IPS-NIHi11 (cell line): ENCODE data around the gene MGAT5.

Experiments used
- DNase-seq: peaks from one replicate; pipeline ENCODE4 v3.0.0; 2012; ENCODE audit warnings: mixed read lengths, low spot score

The MGAT5 gene

DNA sequence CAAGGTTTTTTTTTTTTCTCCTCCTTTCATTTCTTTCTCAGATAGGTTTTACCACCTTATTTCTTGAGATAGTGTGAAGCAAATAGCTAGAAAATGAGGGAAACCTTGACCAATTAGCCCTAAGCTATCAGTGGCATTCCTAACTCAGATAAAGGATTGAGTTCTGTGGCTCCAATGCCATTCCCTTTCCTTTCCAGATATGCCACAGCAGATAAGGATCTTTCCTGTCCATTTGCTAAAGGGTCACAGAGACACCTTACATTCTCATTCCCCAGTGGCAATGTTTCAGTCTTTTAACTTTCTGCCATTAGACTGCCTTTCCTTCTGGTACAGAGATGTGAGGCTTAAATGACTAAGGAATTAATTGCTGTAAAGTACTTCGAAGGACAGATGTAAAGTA lies 81.7 kb downstream of the MGAT5 start:
- no peak for DNase-seq

DNA sequence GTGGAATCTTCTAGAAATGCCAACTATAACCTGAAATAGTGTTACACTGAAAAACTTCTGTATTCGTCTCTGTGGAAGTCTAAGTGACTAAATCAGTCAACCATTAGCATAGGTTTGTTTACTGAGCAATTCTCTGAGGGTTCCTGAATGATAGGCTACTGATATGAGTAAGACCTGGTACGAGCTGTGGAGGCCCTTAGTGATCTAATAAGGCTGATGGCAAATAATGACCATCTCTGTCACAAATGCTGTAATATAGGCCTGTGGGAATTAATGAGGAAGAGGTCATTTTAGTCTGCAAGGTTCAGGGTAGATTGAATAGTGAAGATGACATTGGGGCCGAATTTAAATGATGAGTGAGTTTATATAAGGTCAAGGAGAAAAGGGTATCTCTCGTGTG lies 82.5 kb downstream of the MGAT5 start:
- DNase-seq = no peak

DNA sequence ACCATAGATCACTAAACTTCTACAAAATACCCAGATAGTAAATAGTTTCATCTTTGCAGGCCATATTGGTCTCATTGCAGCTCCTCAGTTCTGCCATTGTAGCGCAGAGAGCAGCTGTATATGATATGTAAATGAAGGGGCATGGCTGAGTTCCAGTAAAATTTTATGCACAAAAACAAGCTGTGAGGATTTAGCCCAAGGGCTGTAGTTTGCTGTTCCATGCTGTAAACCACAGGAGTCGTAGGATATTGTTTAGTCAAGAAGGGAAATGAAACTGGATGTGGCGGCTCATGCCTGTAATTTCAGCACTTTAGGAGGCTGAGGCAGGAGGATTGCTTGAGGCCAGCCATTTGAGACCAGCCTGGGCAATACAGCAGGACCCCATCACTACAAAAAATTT lies 83.0 kb downstream of the MGAT5 start:
- no peak for DNase-seq

DNA sequence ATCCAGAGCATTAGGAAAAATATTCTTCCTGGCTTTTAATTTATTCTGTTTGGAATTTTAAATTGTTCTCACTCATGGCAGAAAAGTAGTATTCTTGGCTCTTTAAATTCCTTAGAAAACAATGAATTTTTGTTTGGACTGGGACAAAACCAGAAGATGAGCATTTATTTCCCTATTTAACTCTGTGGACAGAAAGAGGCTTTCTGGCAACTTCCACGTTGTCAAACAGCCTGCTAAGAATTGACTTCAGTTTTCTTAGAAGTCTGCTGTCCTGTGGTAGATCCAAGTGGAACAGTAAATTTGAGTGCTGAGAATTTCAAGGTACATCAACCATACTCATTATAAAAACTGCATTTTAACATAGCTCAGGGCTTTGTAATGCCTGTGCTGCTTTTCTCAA lies 83.8 kb downstream of the MGAT5 start:
- DNase-seq = no peak

DNA sequence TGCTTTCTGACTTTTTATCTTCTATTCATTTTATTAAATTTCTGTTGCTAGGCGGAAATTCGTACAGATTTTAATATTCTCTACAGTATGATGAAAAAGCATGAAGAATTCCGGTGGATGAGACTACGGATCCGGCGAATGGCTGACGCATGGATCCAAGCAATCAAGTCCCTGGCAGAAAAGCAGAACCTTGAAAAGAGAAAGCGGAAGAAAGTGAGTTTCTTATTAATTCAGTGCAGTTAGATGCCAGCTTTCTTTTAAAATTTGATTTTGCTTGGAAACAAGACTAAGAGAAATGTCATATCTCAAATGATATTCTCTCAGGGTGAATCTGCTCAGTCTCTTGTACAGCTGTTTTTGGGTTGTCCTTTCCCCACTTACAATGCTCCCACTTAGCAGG lies 84.3 kb downstream of the MGAT5 start:
- no peak for DNase-seq

DNA sequence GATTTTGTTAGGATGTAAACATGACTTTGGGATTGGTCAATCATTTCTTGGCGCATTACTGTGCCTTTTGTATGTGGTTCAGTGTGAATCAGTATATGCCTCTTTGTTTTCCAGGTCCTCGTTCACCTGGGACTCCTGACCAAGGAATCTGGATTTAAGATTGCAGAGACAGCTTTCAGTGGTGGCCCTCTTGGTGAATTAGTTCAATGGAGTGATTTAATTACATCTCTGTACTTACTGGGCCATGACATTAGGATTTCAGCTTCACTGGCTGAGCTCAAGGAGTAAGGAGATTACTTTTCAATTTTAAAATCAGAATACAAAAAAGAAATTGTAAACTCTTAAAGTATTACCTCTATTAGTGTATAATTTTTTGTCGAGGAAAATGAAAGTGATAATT lies 87.6 kb downstream of the MGAT5 start:
- no peak for DNase-seq

DNA sequence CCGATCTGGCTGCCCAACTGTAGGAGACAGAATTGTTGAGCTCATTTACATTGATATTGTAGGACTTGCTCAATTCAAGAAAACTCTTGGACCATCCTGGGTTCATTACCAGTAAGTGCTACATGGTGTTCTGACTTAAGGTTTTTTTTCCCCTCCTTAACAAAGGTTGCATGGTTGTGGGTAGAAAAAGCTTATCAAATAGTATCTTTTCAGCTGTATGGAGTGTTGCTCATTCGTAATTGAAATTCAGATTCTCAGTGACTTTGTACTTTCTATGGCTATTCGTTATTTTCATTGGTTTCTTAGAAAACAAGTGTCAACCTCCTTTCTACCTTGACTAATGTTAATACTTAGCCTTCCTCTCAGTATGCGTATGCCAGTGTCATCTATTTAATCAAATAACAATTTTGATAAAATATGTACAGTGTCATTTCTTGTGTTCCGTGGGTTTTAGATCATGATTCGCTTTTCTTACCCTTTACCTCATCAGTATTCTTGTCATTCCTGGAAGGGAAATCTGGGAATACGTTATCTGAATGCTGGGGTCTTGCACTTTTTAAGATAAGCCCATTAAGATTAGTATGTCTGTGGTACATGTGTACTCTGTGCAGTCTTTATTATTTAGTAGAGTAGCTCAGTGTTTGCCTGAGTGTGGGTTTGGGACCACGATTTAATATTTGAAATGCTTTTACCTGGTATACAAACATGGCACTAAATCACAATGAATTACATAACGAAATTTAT lies 91.3 kb downstream of the MGAT5 start:
- DNase-seq = no peak

DNA sequence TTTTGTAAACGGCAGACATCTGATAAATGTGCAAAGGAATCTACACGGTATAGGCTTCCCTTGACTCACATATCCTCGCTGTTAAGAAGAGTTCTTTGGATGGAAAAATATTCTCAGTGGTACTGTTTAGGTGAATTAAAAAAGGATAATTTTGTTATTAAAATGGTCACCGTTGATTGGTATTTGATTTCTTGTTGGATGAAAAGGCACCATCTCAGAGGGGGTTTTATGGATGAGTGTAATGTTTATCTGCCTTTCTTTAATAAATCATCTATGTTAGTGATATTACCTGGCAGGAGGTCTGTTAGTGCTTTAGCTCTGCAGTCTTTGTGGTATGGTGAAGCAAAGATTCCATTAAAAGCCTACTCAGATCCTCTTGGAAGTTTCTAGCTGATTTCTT lies 92.3 kb downstream of the MGAT5 start:
- no peak for DNase-seq

DNA sequence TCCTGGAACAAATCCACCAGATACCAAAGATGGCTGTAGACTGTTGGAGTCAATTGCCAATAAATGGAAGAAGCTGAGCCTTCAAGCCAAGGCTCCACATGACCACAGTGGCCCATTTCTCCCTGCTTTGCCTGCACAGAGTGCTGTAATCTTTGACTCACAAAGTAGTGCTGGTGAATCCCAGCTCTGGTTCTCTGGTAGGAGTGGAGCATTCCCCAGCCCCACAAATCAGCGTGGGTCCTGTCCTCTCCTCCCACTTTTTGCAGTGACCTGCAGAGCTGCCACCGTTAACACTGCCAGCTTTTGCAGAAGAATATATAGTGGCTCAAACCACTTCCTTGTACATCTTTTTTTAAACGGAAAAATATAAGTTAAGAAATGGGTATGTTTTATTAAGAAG lies 93.9 kb downstream of the MGAT5 start:
- DNase-seq = no peak

DNA sequence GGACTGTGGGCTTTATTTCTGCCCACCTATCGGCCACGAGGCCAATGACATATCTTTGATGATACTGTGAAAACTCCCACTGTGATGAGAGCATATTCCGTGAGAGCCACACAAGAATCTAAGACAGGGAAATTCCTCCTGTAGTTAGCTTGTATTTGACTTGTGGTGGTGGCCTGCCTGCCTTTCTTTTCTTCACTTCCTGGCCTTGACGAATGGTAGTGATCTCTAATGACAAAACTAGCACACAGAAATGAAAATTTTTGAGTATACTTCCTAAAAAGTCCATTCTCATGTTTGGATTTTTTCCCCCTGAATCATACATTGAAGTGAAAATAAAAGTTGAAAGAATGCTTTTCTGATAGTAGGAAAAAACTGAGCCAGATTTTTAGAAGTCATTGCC lies 94.4 kb downstream of the MGAT5 start:
- no peak for DNase-seq

DNA sequence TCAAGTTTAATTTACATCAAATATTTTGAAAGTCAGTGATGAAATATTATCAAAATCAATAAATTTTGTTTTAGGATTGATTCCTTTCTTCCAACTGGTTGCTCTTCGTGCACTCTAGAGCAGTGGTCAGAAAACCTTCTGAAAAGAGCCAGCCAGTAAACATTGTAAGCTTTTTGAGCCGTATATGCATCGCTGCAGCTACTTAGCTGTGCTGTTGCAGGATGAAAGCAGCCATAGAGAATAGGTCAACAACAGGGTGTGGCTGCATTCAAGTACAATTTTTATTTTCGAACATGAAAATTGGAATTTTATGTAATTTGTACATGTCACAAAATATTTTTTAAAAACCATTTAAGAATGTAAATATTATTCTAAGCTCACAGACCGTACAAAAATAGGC lies 94.9 kb downstream of the MGAT5 start:
- DNase-seq = no peak

DNA sequence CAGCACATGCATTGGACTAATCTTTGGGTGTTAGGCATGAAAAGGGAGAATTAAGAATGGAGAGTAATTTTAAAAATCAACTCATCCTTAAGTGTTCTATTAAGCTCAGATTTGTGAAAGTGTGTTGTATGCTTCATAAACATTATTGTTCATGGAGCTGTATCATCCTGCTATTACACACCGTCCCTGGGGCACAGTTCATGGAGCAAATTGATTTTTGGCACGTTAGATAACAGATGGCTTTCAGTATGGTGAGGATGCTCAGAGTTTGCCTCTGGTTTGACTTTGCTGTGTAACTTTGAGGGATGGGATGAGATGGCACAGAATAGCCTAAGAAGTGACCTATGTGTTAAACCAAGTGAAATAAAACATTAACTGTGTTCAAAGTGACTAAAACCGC lies 97.1 kb downstream of the MGAT5 start:
- DNase-seq = no peak

DNA sequence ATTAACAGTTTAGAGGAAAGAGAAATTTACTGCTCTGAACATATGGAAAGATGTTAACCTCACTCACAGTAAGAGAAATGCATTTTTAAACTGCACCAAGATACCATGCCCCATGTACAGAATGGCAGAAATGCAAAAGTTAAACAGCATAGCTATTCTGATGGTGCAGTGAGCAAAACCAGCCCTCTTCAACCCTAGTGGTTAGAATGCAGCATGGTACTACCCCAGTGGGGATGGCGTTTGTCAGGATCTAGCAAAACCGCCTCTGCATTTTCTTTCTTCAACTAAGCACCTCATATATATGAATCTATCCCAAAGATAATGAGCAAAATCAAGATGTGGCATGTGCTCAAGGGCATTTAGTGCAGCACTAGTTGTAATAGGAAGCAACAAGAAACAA lies 98.0 kb downstream of the MGAT5 start:
- DNase-seq = no peak

DNA sequence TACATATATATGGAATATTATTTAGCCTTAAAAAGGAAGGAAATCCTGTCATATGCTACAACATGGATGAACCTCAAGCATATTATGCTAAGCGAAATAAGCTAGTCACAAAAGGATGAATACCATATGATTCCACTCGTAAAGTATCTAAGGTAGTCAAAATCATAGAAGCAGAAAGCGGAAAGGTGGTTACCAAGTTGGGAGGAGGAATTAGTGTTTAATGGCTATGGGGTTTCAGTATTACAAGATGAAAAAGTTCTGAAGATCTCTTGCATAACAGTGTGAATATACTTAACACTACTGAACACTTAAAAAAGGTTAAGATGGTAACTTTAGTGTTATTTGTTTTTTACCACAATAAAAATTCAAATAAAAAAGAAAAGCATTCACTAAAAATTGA lies 99.0 kb downstream of the MGAT5 start:
- DNase-seq = no peak

DNA sequence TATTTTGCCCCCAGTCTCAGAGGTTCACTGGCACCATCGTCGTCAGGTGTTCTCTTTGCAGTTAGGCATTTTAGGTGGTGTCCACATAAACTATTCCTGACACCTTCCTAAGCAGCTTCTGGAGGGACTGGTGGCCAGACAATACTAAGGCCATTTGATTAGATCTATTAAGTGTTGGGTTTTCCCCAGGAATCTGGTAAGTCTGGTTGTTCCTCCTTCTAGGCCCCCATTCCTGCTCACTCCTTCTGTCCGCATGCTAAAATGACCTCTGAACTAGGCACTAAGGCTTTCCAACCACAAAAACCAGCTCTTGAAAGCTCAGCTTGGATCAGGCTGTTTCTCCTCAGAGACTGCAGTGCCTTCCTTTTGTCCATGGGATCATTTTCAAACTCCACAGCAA lies 100.7 kb downstream of the MGAT5 start:
- DNase-seq = no peak

DNA sequence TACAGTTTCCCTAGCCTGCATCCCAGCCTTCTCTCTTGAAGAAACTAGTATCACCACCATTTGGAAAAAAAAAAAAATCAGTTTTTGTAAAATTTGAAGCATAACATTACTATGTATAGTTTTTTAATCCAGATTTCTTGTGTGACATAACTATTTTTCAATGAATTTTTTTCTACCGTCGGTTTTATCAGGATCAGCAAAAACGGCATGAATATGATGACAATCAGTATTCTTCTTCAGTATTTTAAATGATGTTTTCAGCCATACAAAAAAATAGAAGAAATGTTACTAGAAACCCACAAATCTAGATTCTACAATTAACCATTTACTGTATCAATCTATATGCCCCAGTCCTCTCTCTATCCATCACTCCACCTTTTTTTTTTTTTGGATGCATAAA lies 103.9 kb downstream of the MGAT5 start:
- DNase-seq = no peak

DNA sequence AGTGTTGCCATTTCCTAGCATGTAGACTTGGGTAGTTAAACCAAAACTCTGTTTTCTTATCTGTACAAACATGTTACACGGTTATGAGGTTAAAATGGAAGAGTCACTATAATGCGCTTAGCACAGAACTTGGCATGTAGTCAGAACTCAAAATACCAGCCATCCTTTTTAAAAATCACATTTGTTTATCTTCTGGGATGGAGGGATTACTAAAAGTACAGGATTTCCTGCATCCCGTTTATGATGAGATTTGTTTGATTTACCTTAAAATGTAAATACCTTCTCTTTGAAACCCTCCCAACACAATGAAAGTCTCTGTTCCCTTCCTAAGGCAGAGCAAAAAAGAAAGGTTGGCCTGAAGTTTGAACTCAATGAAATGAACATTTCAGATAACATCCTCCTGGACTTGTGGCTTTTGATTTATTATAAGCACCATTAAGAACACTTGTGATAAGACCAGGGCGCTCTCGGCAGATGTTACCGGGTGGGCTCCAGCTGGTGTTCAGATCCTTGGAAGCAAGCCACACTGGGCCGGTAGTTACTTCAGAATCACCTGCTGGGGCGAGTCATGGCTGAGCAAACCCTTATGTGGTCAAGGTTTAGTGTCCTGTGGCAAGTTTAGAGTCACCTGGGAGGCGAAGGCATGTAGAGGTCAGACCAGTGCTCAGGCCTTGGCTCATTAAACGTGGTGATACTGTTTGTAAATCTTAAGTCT lies 105.7 kb downstream of the MGAT5 start:
- no peak for DNase-seq

DNA sequence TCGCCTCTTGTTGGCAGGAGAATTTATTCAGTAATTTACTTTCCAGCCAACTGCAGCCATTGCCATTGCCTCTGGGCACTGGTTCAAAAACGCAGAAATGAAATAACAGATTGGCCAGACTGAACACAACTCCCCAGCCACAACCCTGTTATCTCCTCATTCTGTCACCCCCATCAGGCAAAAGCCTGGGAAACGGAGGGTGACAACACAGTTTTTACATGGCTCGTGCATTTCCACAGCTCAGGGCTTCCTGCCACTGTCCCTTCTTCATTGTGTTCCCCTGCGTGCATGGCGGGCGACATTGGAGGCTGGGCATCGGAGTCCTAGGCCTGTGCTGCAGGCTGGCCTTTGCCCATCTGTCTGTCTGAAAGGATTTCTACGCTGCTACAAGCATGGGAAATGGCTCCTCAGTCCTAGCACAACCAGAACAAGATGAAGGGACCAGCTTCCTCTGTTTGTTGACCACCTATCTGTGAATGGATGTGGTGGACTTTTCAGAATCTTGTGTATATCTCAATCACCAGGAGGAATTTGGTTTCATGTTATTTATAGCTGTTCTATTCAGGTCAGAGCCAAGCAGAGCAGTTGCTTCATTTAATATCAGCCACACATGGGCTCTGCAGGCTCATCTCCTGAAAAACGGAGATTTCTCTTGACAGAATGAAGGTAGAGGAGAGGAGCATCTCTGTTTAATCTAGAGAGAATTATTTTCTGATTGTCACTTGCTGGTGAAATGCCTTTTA lies 107.0 kb downstream of the MGAT5 start:
- no peak for DNase-seq

DNA sequence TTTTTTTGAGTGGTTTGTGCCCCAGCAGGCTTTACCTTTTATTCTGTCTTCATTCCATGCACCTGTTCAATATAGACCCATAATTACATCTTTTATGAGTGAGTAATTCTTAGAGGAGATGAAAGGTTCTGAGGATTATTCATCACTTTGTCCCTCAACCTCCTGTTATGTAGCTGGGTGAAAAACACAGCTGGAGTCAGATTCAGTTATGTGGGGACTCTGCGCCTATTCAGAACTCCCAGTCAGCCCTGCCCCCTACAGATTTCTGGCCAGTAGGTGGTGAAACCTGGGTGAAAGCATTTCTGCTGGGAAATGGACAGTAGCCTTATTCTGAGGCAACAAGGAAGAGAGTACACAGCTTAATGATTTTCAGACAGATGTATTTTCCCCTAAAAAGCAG lies 107.8 kb downstream of the MGAT5 start:
- DNase-seq = no peak

DNA sequence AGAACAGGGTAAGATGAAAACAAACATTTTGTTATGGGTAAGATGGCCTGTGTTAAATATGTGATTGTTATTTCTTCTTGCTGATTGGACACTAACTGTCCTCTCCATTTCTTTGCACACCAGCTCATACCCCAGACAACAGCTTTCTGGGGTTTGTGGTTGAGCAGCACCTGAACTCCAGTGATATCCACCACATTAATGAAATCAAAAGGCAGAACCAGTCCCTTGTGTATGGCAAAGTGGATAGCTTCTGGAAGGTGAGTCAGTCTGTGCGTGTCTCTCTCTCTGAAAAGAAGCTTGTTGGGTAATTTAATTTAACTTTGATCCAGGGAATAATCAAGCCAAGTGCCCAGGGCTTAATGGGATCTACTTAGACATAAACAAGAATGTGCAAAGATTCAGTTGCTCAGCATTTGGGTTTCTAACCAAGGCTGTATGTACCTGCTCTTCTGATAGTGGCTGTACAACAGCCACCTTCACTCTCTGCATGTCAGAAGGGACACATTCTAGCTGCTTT lies 108.3 kb downstream of the MGAT5 start:
- DNase-seq = no peak

DNA sequence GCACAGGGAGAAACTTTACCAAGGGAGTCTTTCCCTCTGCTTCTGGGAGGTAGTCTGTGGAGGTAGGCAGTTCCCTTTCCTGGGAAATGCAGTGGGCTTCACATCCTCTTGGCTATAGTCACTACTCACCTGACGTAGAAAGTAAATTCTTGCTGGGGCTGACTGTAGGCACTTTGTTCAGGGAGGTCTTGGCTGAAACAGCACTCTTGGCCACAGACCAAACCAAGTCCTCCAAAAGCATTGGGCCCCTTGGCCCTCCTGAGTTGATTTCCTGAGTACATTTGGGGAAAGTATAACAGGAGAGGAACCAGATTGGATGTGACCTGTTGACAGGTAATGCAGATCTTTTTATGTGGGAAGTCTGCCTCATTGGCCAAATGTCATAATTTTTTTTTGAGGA lies 108.9 kb downstream of the MGAT5 start:
- DNase-seq = no peak

DNA sequence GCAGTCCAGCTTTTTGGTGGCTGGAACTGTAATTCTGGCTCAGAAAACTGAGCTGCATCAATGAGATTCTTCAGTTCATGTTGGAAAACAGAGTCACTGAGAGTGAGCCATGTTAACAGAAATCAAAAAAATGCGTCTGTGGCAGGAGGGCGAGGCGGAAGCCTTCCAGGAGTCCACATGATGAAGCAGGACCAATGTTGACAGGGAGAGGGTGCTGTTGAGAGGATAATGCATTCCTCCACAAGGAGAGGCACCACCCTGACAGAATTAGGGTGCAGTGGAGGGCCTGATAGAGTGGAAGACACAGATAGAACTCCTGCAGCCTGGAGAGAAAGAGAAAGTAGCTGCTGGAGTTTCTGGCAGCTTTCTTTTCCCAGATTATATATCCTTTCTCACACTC lies 111.5 kb downstream of the MGAT5 start:
- peak; percentile 53 for DNase-seq

DNA sequence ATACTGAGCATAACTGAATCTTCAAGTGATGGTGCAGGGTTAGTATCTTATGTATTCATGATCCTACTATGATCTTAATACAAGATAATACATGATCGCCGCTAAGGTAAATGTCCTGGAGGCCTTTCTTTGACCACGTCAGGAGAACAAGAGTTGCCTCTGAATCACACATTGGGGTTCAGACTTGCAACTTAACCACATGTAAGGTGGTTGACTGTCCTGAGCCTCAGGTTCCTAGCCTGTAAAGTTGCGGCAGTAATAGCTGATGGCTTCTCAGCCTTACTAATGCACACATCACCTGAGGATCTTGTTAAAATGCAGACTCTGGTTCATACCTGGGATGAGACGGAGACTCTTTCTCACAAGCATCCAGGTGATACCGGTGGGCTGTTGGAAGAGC lies 112.5 kb downstream of the MGAT5 start:
- no peak for DNase-seq
